CD1c-positive myeloid dendritic cell (primary cell): ENCODE results near the gene ACSM5.
"Not testable (repeated sequence)": the region's sequence is repeated elsewhere in the genome, so short reads cannot be mapped to it uniquely, and the experiment has no call there.

Experiments used
- DNase-seq: peaks from one replicate; pipeline ENCODE4 v3.0.0-alpha.2; 2016; ENCODE audit errors: extremely low spot score

Gene ACSM5

GRCh38 chr16:20451364-20451763, 42.0 kb downstream of the ACSM5 start, which contains the start of gene ACSM2A:
TSS of gene ACSM2A (plus strand) at chr16:20451521. CDS start at chr16:20460115, 8,594 bp downstream.
- DNase-seq = not testable (repeated sequence)

GRCh38 chr16:20453633-20454032, 44.3 kb downstream of the ACSM5 start:
- not testable (repeated sequence) for DNase-seq

GRCh38 chr16:20459227-20459626, 49.9 kb downstream of the ACSM5 start:
- not testable (repeated sequence) for DNase-seq

- not testable (repeated sequence) for DNase-seq
Observed at GRCh38 chr16:20460313-20460712, 51.0 kb downstream of the ACSM5 start.

DNA sequence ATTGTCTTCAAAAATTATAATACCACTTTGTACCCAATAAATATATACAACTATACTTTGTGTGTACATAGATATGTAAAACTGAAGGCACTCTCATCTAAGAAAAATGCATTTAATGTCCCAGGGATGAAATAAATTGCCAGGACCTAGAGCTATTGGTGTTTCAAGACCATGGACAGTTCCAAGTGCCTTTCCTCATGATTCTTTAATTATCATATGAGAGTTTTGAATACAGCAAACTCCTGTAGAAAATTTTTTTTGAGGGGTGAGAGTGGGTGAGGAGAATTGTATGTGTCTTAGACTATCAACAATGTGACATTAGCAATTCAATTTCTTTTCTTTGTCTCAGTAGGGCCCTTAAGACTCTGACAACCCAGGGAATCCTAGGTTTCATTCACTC, 59.6 kb downstream of the ACSM5 start:
- not testable (repeated sequence) for DNase-seq

GRCh38 chr16:20469930-20470329, 60.6 kb downstream of the ACSM5 start:
- DNase-seq = not testable (repeated sequence)

GRCh38 chr16:20470732-20471131, 61.4 kb downstream of the ACSM5 start:
- DNase-seq = not testable (repeated sequence)

DNA sequence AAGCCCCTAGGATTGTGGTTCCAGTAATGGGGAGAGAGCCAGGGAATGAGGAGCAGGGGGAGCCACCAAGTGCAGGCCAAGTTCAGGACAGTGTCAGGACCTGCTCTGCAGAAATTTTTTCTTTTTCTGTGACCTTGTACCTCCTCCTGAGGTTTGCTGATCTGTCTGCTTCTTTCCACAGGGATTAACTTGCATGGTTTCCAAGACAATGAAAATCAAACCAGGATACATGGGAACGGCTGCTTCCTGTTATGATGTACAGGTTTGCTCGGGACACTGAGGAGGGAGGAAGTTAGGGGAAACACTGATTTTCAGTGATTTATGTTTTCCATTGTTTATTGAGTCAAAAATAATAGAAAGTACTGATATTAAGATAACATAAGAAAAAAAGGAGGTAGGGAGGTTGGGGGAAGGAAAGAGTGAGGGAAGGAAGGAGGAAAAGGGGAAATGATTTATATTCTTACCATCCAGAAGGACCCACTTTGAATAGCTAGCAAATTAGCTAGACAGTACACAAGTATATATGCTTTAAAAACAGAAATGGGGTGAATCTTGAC, 67.9 kb downstream of the ACSM5 start:
- DNase-seq = not testable (repeated sequence)

GRCh38 chr16:20483989-20484388, 74.7 kb downstream of the ACSM5 start:
- not testable (repeated sequence) for DNase-seq

GRCh38 chr16:20484726-20485125, 75.4 kb downstream of the ACSM5 start:
- DNase-seq = no peak

DNA sequence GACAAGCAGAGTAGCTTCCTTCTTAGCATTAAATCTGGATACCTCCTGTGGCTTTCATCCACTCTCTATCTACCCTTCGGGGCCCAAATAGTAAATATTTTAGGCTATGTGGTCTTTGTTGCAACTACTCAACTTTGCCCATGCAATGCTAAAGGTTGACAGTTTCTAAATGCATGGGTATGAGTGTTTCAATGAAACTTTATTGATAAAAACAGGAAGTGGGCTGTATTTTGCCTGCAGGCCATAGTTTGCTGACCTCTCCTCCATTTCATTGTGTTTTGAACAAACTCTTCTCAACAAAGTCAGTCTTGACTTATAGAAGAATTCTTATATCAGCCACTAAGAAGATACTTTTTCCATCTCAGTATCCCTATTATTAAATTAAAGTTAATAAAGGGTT, 76.1 kb downstream of the ACSM5 start:
- no peak for DNase-seq
